CD4-positive, alpha-beta T cell (primary cell): ENCODE results near the gene SFMBT2. TPM values are rescaled to one million over a fixed set of nuclear protein-coding genes. Genes with fewer than 3 reads are reported as not detected.

Experiments used
- ATAC-seq: fragments of 200-7000 bp; cut with Tn5 transposase; one replicate; pipeline ENCODE4 v1.10.0; 2022; ENCODE audit warnings: mild to moderate bottlenecking; ENCODE audit not compliant: poor library complexity
- CTCF ChIA-PET: fragments of 350-600 bp; sonication (Branson Sonifier 250); formaldehyde crosslinking; loops from one replicate; lab custom pipeline; 2021; ENCODE audit warnings: antibody characterized with exemption, inconsistent platforms; lab: Charles Lee
- POLR2A ChIA-PET: fragments of 350-600 bp; sonication (Branson Sonifier 250); formaldehyde crosslinking; loops from one replicate; lab custom pipeline; 2021; ENCODE audit warnings: antibody characterized with exemption, inconsistent platforms; lab: Charles Lee
- DNase-seq, 14 experiments: peaks; one replicate each; pipeline ENCODE4 v3.0.0-alpha.2; 2013 to 2020; ENCODE audit warnings: mixed read lengths in 2 of 14
- H3K27ac ChIP-seq, 2 donors: one replicate each; pipeline versions ENCODE4 v1.5.1 to v1.7.0; 2013; ENCODE audit warnings: low read length in 2 of 2, low read depth in 1 of 2, mild to moderate bottlenecking in 1 of 2
- H3K27me3 ChIP-seq, 2 experiments: 1 replicate in 1 of 2; 2 replicates in 1 of 2; pipeline versions ENCODE4 v1.6.1 to v1.7.0; 2013; ENCODE audit warnings: low read length in 2 of 2, control low read depth in 1 of 2, mild to moderate bottlenecking in 1 of 2, moderate library complexity in 1 of 2; ENCODE audit not compliant: insufficient read depth in 2 of 2, control insufficient read depth in 1 of 2
- H3K36me3 ChIP-seq: one replicate; pipeline ENCODE4 v1.6.1; 2013; ENCODE audit warnings: low read length, control low read depth; ENCODE audit not compliant: insufficient read depth
- H3K4me1 ChIP-seq: one replicate; pipeline ENCODE4 v1.6.1; 2013; ENCODE audit warnings: low read length, control low read depth; ENCODE audit not compliant: insufficient read depth
- H3K4me3 ChIP-seq: one replicate; pipeline ENCODE4 v1.5.1; 2013; ENCODE audit warnings: mild to moderate bottlenecking, low read length, moderate library complexity
- H3K9me3 ChIP-seq, 2 experiments: 1 replicate in 1 of 2; 2 replicates in 1 of 2; pipeline versions ENCODE4 v1.6.1 to v1.7.0; 2013; ENCODE audit warnings: low read length in 2 of 2, mild to moderate bottlenecking in 2 of 2, control low read depth in 1 of 2, moderate library complexity in 1 of 2; ENCODE audit not compliant: control insufficient read depth in 1 of 2, insufficient read depth in 1 of 2
- H3K27ac Mint-ChIP-seq: one replicate; pipeline ENCODE4 v1.8.0; 2020; ENCODE audit warnings: mixed read lengths
- H3K27me3 Mint-ChIP-seq: one replicate; pipeline ENCODE4 v1.8.0; 2021; ENCODE audit warnings: mixed read lengths
- H3K36me3 Mint-ChIP-seq: one replicate; pipeline ENCODE4 v1.8.0; 2021; ENCODE audit warnings: low read depth, mixed read lengths
- H3K4me1 Mint-ChIP-seq: one replicate; pipeline ENCODE4 v1.8.0; 2021; ENCODE audit warnings: low read depth, mixed read lengths
- H3K4me3 Mint-ChIP-seq: one replicate; pipeline ENCODE4 v1.8.0; 2020; ENCODE audit warnings: mild to moderate bottlenecking, mixed read lengths
- H3K9me3 Mint-ChIP-seq: one replicate; pipeline ENCODE4 v1.8.0; 2020; ENCODE audit warnings: mixed read lengths
- CTCF ChIP-seq: fragments of 200-600 bp; IDR thresholded peaks from one replicate; pipeline ENCODE4 v1.8.0; 2022; ENCODE audit warnings: antibody characterized with exemption, mild to moderate bottlenecking
- intact Hi-C, 2 experiments: fragments of 100-400 bp; cut with DNase I in 1 of 2; cut with micrococcal nuclease in 1 of 2; formaldehyde crosslinking; loops; one replicate each; pipeline versions ENCODE4 v1.15.1 to v1.9.0; 2023 to 2025; cut with DNase I, micrococcal nuclease
- total RNA-seq, 174 experiments: library from RNA in 2 of 174; stranded (reverse) in 2 of 174; gene quantifications; one replicate each; pipeline ENCODE4 v1.2.3 and lab custom pipeline; 2021 to 2026

The SFMBT2 gene
- total RNA-seq, 2 experiments from 2014 or later = 41.0 to 42.0 TPM

- TF ChIP-seq CTCF = no peak
- Mint-ChIP-seq H3K27ac (no peak overlapping the region), H3K36me3 (no peaks in the 10 kb centered on the region), H3K4me1 (peaks cover 8% of the 10 kb centered on the region), H3K27me3 (no peaks in the 10 kb centered on the region), H3K4me3 (no peak overlapping the region), H3K9me3 (no peaks in the 10 kb centered on the region)
- no peak for DNase-seq
- Histone ChIP-seq H3K36me3 (no peaks in the 10 kb centered on the region), H3K9me3 (no peaks in the 10 kb centered on the region), H3K27ac (no peak overlapping the region), H3K4me3 (no peak overlapping the region), H3K27me3 (no peaks in the 10 kb centered on the region), H3K4me1 (peaks cover 7% of the 10 kb centered on the region)
- ChIA-PET POLR2A (no interaction called here), CTCF (interaction anchor here (1.0 kb wide), 1 partner anchor 225 kb away, joined by 5 read pairs; no protein-coding TSS in a partner anchor)
- intact Hi-C loops = loop anchor here in 1 of 2 experiments (5.0 kb wide), 1 partner anchor 75 kb away; no protein-coding TSS in a partner anchor
- no peak for ATAC-seq
Measured at GRCh38 chr10:7117177-7117799, 293.5 kb downstream of the SFMBT2 start.

- Histone ChIP-seq H3K36me3 (no peaks in the 10 kb centered on the region), H3K4me3 (no peak overlapping the region), H3K9me3 (no peaks in the 10 kb centered on the region), H3K27me3 (no peaks in the 10 kb centered on the region), H3K27ac (no peak overlapping the region), H3K4me1 (no peaks in the 10 kb centered on the region)
- no peak overlapping the region for H3K4me3 Mint-ChIP-seq
- POLR2A ChIA-PET = no interaction called here
- no peaks in the 10 kb centered on the region for H3K27me3 Mint-ChIP-seq
- TF ChIP-seq CTCF = no peak
- CTCF ChIA-PET = no interaction called here
- H3K9me3 Mint-ChIP-seq = no peaks in the 10 kb centered on the region
- DNase-seq (no peak), ATAC-seq (no peak)
- no peak overlapping the region for H3K27ac Mint-ChIP-seq
- intact Hi-C loops = no loop called here
- no peaks in the 10 kb centered on the region for H3K36me3 Mint-ChIP-seq
- H3K4me1 Mint-ChIP-seq = no peaks in the 10 kb centered on the region
Measured at GRCh38 chr10:7111561-7111960, 299.3 kb downstream of the SFMBT2 start.

- Mint-ChIP-seq H3K27me3 (no peaks in the 10 kb centered on the region), H3K36me3 (no peaks in the 10 kb centered on the region), H3K4me3 (no peak overlapping the region), H3K27ac (no peak overlapping the region), H3K9me3 (no peaks in the 10 kb centered on the region), H3K4me1 (no peaks in the 10 kb centered on the region)
- intact Hi-C loops = no loop called here
- TF ChIP-seq CTCF = no peak
- ChIA-PET POLR2A (no interaction called here), CTCF (no interaction called here)
- H3K9me3 ChIP-seq = no peaks in the 10 kb centered on the region
- H3K36me3 ChIP-seq = no peaks in the 10 kb centered on the region
- DNase-seq (no peak), ATAC-seq (no peak)
- H3K4me3 ChIP-seq = no peak overlapping the region
- no peaks in the 10 kb centered on the region for H3K27me3 ChIP-seq
- H3K27ac ChIP-seq = no peak overlapping the region
- no peaks in the 10 kb centered on the region for H3K4me1 ChIP-seq
Measured at GRCh38 chr10:7111089-7111488, 299.7 kb downstream of the SFMBT2 start.
